ENCODE measurements around the gene TEAD3. TPM values are rescaled to one million over a fixed set of nuclear protein-coding genes. Genes with fewer than 3 reads are reported as not detected.

TEAD3 gene
- total RNA-seq, 1 experiment from 2014 or later: 10.7 TPM

DNA sequence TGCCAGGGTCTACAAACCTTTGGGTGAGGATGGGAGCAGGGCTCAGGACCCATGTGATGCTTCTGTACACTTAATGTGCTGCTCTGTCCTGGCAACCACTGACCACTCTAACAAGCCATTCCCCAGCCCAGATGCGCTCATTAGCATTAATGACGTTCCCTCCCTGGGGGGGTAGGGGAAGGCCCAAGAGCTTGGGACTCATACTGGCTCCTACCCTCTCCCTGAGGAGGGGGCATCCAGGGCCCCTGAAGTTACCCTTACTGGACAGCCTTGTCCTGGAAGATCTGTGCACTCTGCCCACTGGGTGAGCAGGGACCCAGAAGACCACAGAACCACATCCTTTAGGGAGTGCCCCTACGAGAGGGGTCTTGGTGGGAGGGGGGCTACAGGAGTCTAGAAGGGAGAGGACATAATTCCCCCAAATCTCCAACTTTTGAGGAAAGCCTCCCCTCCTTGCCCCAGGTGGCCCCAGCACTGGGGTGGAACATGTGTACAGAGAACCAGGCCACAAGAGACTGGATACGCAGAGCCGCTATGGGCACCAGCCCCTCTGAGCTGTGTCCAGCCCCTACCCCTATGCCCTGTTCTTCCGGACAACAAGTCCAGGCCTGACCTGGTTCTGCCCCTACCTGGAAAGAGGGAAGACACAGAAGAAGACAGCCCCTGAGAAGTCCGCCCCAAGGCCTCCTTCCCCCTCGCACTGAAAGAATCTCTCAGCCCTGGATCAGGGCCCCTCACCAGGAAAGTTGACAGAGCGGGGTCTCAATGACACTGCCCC is 1.4 kb downstream of the TEAD3 start:
- DNase-seq (ENCODE audit: low read depth, low spot score) (no peak), ATAC-seq (no peak)
- TF ChIP-seq TCF7L2 (IDR thresholded peaks at IDR 0.05; ENCODE audit: low read depth, low read length) (no peak), SIN3A (IDR thresholded peaks at IDR 0.05; ENCODE audit: borderline replicate concordance, insufficient read depth, low read depth, low read length) (no peak), REST (IDR thresholded peaks at IDR 0.05; ENCODE audit: insufficient read depth in 1 of 2, low read depth in 2 of 2, low read length in 1 of 2) (no peak), POLR2AphosphoS5 (IDR thresholded peaks at IDR 0.05; ENCODE audit: low read depth, low read length) (no peak)
- Histone ChIP-seq H3K9me3 (ENCODE audit: control insufficient read depth, insufficient read depth, low read depth, low read length) (no peaks in the 10 kb centered on the region), H3K27me3 (ENCODE audit: control insufficient read depth, insufficient read depth, low read length) (no peaks in the 10 kb centered on the region), H3K4me3 (ENCODE audit: low read depth in 2 of 2, low read length in 2 of 2) (peak overlapping the region; percentile 58 to 60), H3K4me1 (ENCODE audit: control insufficient read depth, insufficient read depth, low read length) (peaks cover 21% of the 10 kb centered on the region), H3K36me3 (ENCODE audit: control insufficient read depth, insufficient read depth, low read length) (no peaks in the 10 kb centered on the region; the same call in 1 of the 2 replicates), H3K27ac (ENCODE audit: low read length) (peak overlapping the region; percentile 51; the same call in 1 of the 2 replicates)
- in situ Hi-C loops (cut with HindIII; ENCODE audit: low pct_unique_long_range_greater_than_20kb, low sequenced_read_pairs) (no loop called here), intact Hi-C loops (cut with micrococcal nuclease; ENCODE audit: unreplicated experiment) (no loop called here)
- no TSS peak for BruUV-seq (replicated peaks)
- ChIA-PET CTCF (no interaction called here), POLR2A (interaction anchor here (0.7 to 0.8 kb wide), 2 partner anchors 24 to 27 kb away, joined by 3 read pairs; partner anchors contain the start of gene RPL10A)

DNA sequence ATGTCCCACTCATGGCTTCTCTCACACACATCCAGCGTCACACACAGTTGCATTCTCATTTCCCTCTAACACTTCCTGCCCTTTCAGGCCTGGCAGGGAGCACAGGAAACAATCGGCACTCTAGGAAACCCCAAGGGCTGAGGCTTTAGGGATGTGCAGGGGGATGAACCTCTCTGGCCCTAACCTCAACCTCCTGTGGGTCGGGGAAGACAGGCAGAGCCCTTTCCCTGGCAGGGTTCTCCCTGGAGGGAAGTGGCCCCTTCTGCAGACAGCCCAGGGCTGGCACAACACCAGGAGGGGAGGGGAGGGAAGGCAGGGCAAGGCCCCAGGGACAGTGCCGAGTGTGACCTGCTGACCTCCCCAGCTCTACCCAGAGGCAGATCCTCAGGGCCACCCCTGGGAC is 2.7 kb downstream of the TEAD3 start:
- ChIA-PET POLR2A (no interaction called here), CTCF (interaction anchor here (0.6 kb wide), 1 partner anchor 1270 kb away, joined by 3 read pairs; no protein-coding TSS in a partner anchor)
- TF ChIP-seq POLR2AphosphoS5 (IDR thresholded peaks at IDR 0.05; ENCODE audit: low read depth, low read length) (no peak), REST (IDR thresholded peaks at IDR 0.05; ENCODE audit: insufficient read depth in 1 of 2, low read depth in 2 of 2, low read length in 1 of 2) (no peak), SIN3A (IDR thresholded peaks at IDR 0.05; ENCODE audit: borderline replicate concordance, insufficient read depth, low read depth, low read length) (no peak), CTCF (IDR thresholded peaks at IDR 0.05) (no peak), TCF7L2 (IDR thresholded peaks at IDR 0.05; ENCODE audit: low read depth, low read length) (no peak)
- Histone ChIP-seq H3K4me3 (ENCODE audit: low read depth in 2 of 2, low read length in 2 of 2) (no peak overlapping the region), H3K36me3 (ENCODE audit: control insufficient read depth, insufficient read depth, low read length) (no peaks in the 10 kb centered on the region; the same call in 1 of the 2 replicates), H3K27ac (ENCODE audit: low read length) (no peak overlapping the region), H3K4me1 (ENCODE audit: control insufficient read depth, insufficient read depth, low read length) (peaks cover 23% of the 10 kb centered on the region), H3K27me3 (ENCODE audit: control insufficient read depth, insufficient read depth, low read length) (no peaks in the 10 kb centered on the region), H3K9me3 (ENCODE audit: control insufficient read depth, insufficient read depth, low read depth, low read length) (no peaks in the 10 kb centered on the region)
- in situ Hi-C loops (cut with HindIII; ENCODE audit: low pct_unique_long_range_greater_than_20kb, low sequenced_read_pairs) (no loop called here), intact Hi-C loops (cut with micrococcal nuclease; ENCODE audit: unreplicated experiment) (no loop called here)
- no peak for DNase-seq (ENCODE audit: low read depth, low spot score)
- ATAC-seq: no peak
- no TSS peak for BruUV-seq (replicated peaks)
